ENCODE data around the gene CCL11.

Gene CCL11

DNA sequence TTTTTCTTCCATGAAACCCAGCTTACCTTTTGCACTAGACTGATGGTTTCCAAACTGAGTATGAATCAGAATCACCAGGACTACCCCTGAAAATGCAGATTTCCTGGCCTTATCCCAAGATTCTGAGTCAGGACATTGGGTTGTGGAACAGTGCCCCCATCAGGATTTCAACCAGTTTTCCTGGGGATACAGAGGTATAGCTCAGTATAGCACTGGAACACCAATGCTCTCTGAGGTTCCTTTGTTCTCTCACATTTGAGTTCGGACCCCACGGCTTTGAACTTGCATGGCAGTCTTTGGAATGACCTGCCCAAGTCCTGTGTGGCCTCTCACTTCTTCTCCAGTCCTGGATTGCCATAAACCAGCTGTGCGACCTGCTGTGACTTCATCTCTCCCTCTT is 20.9 kb downstream of the CCL11 start:
- no peak overlapping the region for H3K4me3 ChIP-seq (ENCODE audit: low read depth, low read length)
- TF ChIP-seq, protein P1, sequence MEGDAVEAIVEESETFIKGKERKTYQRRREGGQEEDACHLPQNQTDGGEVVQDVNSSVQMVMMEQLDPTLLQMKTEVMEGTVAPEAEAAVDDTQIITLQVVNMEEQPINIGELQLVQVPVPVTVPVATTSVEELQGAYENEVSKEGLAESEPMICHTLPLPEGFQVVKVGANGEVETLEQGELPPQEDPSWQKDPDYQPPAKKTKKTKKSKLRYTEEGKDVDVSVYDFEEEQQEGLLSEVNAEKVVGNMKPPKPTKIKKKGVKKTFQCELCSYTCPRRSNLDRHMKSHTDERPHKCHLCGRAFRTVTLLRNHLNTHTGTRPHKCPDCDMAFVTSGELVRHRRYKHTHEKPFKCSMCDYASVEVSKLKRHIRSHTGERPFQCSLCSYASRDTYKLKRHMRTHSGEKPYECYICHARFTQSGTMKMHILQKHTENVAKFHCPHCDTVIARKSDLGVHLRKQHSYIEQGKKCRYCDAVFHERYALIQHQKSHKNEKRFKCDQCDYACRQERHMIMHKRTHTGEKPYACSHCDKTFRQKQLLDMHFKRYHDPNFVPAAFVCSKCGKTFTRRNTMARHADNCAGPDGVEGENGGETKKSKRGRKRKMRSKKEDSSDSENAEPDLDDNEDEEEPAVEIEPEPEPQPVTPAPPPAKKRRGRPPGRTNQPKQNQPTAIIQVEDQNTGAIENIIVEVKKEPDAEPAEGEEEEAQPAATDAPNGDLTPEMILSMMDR (IDR thresholded peaks at IDR 0.05; ENCODE audit: borderline replicate concordance, insufficient read depth, low read depth, low read length): no peak

DNA sequence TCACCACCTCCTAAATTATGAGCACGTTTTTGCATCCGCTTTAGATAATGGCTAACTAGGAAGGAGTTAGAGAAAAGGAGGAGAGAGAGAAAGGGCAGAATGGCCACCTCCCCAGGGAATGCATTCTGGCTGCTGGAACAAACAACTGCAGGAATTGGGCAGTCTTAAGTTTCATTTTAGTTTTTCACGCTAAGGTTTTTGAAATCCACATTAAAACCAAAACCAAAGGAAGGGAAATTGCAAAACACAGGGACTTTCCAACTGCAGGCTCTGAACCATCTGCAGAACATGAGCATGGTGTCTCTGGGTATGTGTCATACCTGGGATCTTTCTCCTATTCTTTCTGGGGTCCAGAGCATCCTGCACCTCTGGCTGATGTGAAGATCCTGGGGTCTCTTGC is 21.6 kb downstream of the CCL11 start:
- no peak overlapping the region for H3K4me3 ChIP-seq (ENCODE audit: low read depth, low read length)
- TF ChIP-seq, protein P1 (IDR thresholded peaks at IDR 0.05; ENCODE audit: borderline replicate concordance, insufficient read depth, low read depth, low read length): no peak

DNA sequence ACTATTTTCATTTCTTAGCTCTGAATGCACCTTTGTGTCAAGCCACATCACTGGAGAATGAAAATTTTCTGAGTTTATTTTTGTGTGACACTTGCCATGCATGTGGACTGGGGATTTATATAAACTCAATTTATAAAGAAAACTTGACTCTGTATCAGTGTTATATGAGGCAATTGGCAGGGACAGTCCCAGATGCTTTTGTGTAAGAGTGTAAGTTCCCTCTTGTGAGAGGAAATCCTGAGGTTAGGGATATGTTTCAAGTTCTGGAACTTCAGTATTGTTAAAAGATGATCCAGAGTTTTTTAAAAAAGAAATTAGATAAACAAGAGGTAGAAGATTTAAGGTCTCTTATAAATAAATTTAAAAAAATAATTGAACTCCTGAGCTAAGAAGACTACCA is 22.8 kb downstream of the CCL11 start:
- H3K4me3 ChIP-seq (ENCODE audit: low read depth, low read length): no peak overlapping the region
- TF ChIP-seq, protein P1 (IDR thresholded peaks at IDR 0.05; ENCODE audit: borderline replicate concordance, insufficient read depth, low read depth, low read length): no peak

DNA sequence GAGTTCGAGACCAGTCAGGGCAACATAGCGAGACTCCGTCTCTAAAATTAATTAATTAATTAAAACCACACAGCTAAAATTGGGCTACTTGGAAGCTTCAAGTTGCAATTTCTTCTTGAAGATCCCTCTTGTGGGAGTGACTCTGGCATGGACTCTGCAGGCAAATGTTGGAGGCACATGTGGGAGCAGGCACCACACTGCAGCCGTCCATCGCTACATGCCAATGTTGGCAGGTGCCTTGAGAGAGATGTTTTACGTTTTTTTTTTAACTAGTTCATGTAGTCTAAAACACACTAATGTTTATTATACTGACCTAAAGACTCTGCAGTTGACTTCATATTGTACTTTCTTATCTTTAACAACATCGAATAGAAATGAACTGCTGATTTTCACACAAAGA is 25.7 kb downstream of the CCL11 start:
- TF ChIP-seq, protein P1 (IDR thresholded peaks at IDR 0.05; ENCODE audit: borderline replicate concordance, insufficient read depth, low read depth, low read length): no peak

DNA sequence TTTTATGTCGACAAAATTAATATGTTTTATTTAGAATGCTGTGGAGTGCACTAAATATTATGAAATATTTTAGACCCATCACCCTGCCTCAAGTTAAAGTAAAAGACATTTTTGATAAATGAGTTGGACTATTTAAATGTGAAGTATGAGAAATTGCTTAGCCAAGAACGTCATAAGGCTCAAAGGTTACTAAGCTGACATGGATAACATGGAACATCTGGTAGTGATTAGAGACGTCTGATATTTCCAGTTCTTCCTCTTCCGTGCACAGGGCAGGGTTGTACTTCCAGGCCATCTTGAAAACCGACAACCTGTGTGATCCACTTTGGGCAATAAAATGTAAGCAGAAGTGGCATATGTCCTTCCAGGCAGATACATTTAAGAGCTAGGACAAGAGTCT is 26.5 kb downstream of the CCL11 start:
- no peak overlapping the region for H3K4me3 ChIP-seq (ENCODE audit: low read depth, low read length)
- TF ChIP-seq, protein P1 (IDR thresholded peaks at IDR 0.05; ENCODE audit: borderline replicate concordance, insufficient read depth, low read depth, low read length): no peak

More for the DNA sequence above, 25.7 kb downstream of the CCL11 start:
- H3K4me3 ChIP-seq (ENCODE audit: low read depth, low read length): no peak overlapping the region

DNA sequence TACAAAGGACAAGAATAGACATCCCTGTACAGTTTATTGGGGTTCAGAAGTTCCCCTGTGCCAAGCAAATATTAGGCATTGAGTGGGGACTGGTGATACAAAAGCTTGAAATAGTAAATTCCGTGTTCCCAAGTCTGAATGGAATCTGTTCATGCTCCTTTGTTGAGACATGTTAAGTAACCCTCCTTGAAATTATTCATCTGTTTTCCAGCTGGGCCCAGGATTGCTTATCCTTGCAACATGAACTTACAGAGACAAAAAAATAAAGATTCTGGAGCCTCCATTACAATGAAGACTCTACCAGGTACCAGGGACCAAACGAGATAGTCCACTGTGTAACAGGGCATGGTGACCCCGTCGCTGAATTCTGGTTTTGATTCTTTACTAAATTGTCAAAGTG is 27.6 kb downstream of the CCL11 start:
- H3K4me3 ChIP-seq (ENCODE audit: low read depth, low read length): no peak overlapping the region
- TF ChIP-seq, protein P1 (IDR thresholded peaks at IDR 0.05; ENCODE audit: borderline replicate concordance, insufficient read depth, low read depth, low read length): no peak

DNA sequence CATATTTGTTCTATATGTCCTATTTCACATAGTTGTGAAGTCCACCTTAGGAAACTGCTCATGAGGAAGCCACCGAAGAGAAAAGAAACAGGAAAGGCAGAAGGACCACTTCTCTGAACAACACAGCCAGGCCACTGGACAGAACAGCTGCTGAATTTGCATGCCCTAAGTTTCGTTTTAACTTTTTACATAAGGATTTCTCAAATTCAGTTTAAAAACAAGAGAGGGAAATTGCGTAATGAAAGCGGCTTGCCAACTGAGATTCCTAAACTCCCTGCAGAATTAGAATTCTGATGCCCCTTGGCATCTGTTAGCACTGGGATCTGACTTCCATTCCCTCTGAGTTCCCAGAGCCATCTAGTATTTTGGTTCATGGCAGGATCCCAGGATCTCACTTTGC is 28.7 kb downstream of the CCL11 start:
- no peak overlapping the region for H3K4me3 ChIP-seq (ENCODE audit: low read depth, low read length)
- TF ChIP-seq, protein P1 (IDR thresholded peaks at IDR 0.05; ENCODE audit: borderline replicate concordance, insufficient read depth, low read depth, low read length): no peak
